Omental fat pad (tissue), 4 donors: ENCODE data around the gene EGFL8. TPM values are rescaled to one million over a fixed set of nuclear protein-coding genes. Genes with fewer than 3 reads are reported as not detected.

Source experiments
- ATAC-seq: fragments of 150-250 bp; one replicate; pipeline ENCODE4 v1.9.1; 2016; ENCODE audit warnings: mild to moderate bottlenecking, moderate library complexity; ENCODE audit not compliant: low FRiP score
- DNase-seq: peaks from one replicate; pipeline ENCODE4 v3.0.0-alpha.2; 2019; ENCODE audit warnings: low spot score
- total RNA-seq, 4 donors: library from RNA; depleted of rRNA; stranded (reverse); fragments of >200 nt; gene quantifications; one replicate each; pipeline ENCODE4 v1.1.0, GENCODE V29; 2016
- TF ChIP-seq, protein P1 (sequence below), 3 donors: fragments of 450-650 bp; IDR thresholded peaks; one replicate each; pipeline ENCODE4 v1.5.1; 2016 to 2017; ENCODE audit warnings: antibody characterized with exemption in 3 of 3, mild to moderate bottlenecking in 3 of 3, moderate library complexity in 2 of 3

Gene EGFL8
- total RNA-seq, 4 donors from 2014 or later = 8.9 to 17.3 (median 13.3) TPM

DNA sequence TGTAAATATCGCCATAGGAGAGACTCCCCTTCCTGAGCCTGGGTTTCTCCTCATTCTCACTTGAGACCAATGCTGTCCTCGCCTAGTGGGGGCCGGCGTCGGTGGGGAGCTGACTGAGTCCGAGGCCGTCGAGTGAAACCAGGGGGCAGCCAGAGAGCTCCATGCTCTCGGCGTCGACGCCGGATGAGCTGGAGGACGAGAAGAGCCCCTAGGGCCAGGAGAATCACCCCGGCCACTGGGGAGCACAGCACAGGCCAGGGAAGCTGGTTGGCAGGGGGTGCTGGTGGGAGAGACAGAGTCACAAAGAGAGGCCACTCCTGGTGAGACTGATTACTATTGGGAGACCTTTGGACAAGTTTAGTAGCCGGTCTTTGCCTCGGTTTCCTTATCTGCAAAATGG is 34.5 kb downstream of the EGFL8 start:
- ATAC-seq (no peak), DNase-seq (no peak)
- TF ChIP-seq, protein P1, sequence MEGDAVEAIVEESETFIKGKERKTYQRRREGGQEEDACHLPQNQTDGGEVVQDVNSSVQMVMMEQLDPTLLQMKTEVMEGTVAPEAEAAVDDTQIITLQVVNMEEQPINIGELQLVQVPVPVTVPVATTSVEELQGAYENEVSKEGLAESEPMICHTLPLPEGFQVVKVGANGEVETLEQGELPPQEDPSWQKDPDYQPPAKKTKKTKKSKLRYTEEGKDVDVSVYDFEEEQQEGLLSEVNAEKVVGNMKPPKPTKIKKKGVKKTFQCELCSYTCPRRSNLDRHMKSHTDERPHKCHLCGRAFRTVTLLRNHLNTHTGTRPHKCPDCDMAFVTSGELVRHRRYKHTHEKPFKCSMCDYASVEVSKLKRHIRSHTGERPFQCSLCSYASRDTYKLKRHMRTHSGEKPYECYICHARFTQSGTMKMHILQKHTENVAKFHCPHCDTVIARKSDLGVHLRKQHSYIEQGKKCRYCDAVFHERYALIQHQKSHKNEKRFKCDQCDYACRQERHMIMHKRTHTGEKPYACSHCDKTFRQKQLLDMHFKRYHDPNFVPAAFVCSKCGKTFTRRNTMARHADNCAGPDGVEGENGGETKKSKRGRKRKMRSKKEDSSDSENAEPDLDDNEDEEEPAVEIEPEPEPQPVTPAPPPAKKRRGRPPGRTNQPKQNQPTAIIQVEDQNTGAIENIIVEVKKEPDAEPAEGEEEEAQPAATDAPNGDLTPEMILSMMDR (IDR thresholded peaks at IDR 0.05) = no peak

- DNase-seq (no peak), ATAC-seq (no peak)
- TF ChIP-seq, protein P1 (IDR thresholded peaks at IDR 0.05) = no peak
Measured at GRCh38 chr6:32200711-32201475, 36.5 kb downstream of the EGFL8 start.

DNA sequence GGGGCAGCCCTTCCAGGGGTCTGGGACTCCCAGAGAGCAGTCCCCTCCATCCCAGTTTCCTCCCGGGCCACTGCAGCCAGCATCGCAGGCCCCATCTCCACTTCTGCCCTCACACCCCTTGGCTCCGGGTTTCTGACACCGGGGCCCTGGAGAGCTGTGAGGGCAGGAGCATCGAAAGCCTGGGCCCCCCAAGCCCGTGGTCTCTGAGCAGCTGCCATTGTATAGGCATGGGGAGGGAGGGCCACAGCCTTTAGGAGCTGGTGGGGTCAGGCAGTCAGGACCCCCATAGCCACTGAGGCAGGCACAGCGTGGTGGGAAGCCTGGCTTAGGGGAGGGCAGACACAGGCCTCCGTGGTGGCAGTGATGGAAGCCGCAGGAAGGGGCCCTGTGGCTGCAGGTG is 37.8 kb downstream of the EGFL8 start:
- no peak for ATAC-seq
- TF ChIP-seq, protein P1 (IDR thresholded peaks at IDR 0.05) = no peak
- no peak for DNase-seq

- DNase-seq = no peak
Measured at GRCh38 chr6:32203426-32204267, 39.3 kb downstream of the EGFL8 start.

GRCh38 chr6:32204268-32204715 is 39.9 kb downstream of the EGFL8 start:
- ATAC-seq (no peak), DNase-seq (no peak)
- TF ChIP-seq, protein P1 (IDR thresholded peaks at IDR 0.05) = no peak

More at GRCh38 chr6:32203426-32204267, 39.3 kb downstream of the EGFL8 start:
- TF ChIP-seq, protein P1 (IDR thresholded peaks at IDR 0.05) = no peak
- ATAC-seq = no peak

DNA sequence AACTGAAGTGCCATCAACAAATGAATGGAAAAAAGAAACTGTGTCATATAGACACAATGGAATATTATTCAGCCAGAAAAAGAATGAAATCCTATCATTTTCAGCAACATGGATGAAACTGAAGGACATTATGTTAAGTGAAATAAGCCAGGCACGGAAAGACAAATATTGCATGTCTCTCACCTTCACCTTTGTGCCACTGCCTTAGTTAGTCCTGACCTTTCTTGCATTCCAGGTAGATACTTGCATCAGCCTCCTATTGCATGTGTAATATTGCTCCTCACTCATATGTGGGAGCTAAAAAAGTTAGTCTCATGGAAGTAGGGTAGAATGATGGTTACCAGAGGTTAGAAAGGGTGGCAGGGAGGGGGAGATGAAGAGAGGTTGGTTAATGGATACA is 44.6 kb downstream of the EGFL8 start:
- ATAC-seq (no peak), DNase-seq (no peak)
- TF ChIP-seq, protein P1 (IDR thresholded peaks at IDR 0.05) = no peak
